ENCODE data around the gene FNBP1. TPM values are rescaled to one million over a fixed set of nuclear protein-coding genes. Genes with fewer than 3 reads are reported as not detected.
A peak's percentile ranks its signal among the peaks of the same experiment; 100 is the strongest.

Gene FNBP1
- total RNA-seq, 1 experiment from 2014 or later: 43.6 TPM

DNA sequence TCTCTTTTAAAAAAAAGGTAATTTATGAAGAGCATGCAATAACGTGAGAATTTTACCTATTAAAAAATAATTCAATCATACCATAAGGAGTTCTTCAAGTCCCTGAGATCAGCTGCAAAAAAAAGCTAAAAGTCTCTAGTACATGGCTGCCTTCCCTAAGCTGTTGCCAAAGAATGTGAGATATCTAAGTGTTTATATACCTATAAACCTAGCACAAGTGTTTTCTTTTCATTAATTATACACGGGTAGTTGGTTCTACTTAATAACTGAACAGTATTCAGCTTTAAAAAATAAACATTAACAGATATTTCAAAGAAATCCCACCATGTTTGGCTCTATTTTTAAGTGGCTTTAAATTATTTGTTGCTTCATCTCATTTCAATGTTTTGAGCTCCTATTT, 25.9 kb downstream of the FNBP1 start:
- H3K9me3 Mint-ChIP-seq: peaks cover 10% of the 10 kb centered on the region
- DNase-seq (ENCODE audit: low spot score) (no peak), ATAC-seq (no peak)
- CTCF ChIA-PET: no interaction called here
- POLR2A ChIA-PET: no interaction called here
- H3K27me3 Mint-ChIP-seq (ENCODE audit: low read depth): no peaks in the 10 kb centered on the region
- no peaks in the 10 kb centered on the region for H3K4me1 Mint-ChIP-seq
- peaks cover 9% of the 10 kb centered on the region for H3K36me3 Mint-ChIP-seq
- H3K27ac Mint-ChIP-seq: 0 out of 2 replicates have a peak overlapping the region, but pooled peaks have one; percentile 68
- no peak for TF ChIP-seq CREM (CRISPR knock-in tag; IDR thresholded peaks at IDR 0.05)
- TF ChIP-seq, protein P1, sequence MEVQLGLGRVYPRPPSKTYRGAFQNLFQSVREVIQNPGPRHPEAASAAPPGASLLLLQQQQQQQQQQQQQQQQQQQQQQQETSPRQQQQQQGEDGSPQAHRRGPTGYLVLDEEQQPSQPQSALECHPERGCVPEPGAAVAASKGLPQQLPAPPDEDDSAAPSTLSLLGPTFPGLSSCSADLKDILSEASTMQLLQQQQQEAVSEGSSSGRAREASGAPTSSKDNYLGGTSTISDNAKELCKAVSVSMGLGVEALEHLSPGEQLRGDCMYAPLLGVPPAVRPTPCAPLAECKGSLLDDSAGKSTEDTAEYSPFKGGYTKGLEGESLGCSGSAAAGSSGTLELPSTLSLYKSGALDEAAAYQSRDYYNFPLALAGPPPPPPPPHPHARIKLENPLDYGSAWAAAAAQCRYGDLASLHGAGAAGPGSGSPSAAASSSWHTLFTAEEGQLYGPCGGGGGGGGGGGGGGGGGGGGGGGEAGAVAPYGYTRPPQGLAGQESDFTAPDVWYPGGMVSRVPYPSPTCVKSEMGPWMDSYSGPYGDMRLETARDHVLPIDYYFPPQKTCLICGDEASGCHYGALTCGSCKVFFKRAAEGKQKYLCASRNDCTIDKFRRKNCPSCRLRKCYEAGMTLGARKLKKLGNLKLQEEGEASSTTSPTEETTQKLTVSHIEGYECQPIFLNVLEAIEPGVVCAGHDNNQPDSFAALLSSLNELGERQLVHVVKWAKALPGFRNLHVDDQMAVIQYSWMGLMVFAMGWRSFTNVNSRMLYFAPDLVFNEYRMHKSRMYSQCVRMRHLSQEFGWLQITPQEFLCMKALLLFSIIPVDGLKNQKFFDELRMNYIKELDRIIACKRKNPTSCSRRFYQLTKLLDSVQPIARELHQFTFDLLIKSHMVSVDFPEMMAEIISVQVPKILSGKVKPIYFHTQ (CRISPR knock-in tag; IDR thresholded peaks at IDR 0.05): no peak
- TF ChIP-seq KAT7 (CRISPR knock-in tag; IDR thresholded peaks at IDR 0.05; ENCODE audit: borderline replicate concordance): no peak
- no peak for TF ChIP-seq FOXP1 (CRISPR knock-in tag; IDR thresholded peaks at IDR 0.05; ENCODE audit: borderline replicate concordance)
- TF ChIP-seq, protein P2, sequence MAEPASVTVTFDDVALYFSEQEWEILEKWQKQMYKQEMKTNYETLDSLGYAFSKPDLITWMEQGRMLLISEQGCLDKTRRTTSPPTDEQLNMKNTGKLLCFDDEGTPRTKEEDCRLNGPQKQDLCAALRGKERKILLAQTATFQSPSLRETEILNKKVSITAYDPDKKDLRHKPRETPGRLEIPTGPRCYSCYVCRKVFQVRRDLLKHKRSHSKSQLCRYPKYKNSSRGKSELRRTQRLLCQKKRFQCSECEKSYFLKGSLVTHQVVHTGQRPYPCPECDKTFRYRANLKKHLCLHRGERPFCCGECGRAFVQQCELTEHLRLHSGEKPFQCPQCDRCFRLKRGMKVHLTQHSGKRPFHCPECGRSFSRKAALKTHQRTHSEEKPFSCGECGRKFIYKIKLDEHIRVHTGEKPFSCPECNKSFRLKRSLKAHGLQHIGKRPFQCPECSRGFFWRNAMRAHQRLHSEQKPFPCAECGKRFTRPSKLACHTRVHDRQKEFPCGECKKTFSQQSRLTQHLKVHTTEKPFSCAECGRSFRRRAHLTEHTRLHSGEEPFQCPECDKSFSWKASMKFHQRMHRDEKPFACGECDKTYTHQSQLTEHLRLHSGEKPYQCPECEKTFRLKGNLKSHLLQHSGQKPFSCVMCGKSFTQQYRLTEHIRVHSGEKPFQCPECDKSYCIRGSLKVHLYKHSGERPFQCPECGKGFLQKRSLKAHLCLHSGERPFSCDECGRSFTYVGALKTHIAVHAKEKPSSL (CRISPR knock-in tag; conservative IDR thresholded peaks at IDR 0.05): no peak
- TF ChIP-seq, protein P3, sequence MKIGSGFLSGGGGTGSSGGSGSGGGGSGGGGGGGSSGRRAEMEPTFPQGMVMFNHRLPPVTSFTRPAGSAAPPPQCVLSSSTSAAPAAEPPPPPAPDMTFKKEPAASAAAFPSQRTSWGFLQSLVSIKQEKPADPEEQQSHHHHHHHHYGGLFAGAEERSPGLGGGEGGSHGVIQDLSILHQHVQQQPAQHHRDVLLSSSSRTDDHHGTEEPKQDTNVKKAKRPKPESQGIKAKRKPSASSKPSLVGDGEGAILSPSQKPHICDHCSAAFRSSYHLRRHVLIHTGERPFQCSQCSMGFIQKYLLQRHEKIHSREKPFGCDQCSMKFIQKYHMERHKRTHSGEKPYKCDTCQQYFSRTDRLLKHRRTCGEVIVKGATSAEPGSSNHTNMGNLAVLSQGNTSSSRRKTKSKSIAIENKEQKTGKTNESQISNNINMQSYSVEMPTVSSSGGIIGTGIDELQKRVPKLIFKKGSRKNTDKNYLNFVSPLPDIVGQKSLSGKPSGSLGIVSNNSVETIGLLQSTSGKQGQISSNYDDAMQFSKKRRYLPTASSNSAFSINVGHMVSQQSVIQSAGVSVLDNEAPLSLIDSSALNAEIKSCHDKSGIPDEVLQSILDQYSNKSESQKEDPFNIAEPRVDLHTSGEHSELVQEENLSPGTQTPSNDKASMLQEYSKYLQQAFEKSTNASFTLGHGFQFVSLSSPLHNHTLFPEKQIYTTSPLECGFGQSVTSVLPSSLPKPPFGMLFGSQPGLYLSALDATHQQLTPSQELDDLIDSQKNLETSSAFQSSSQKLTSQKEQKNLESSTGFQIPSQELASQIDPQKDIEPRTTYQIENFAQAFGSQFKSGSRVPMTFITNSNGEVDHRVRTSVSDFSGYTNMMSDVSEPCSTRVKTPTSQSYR (CRISPR knock-in tag; IDR thresholded peaks at IDR 0.05): no peak
- TF ChIP-seq NFATC4 (CRISPR knock-in tag; IDR thresholded peaks at IDR 0.05): no peak
- TF ChIP-seq, protein P4, sequence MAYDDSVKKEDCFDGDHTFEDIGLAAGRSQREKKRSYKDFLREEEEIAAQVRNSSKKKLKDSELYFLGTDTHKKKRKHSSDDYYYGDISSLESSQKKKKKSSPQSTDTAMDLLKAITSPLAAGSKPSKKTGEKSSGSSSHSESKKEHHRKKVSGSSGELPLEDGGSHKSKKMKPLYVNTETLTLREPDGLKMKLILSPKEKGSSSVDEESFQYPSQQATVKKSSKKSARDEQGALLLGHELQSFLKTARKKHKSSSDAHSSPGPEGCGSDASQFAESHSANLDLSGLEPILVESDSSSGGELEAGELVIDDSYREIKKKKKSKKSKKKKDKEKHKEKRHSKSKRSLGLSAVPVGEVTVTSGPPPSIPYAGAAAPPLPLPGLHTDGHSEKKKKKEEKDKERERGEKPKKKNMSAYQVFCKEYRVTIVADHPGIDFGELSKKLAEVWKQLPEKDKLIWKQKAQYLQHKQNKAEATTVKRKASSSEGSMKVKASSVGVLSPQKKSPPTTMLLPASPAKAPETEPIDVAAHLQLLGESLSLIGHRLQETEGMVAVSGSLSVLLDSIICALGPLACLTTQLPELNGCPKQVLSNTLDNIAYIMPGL (CRISPR knock-in tag; IDR thresholded peaks at IDR 0.05): no peak
- TF ChIP-seq IRF2 (CRISPR knock-in tag; IDR thresholded peaks at IDR 0.05; ENCODE audit: borderline replicate concordance, low read depth): no peak
- TF ChIP-seq, protein P5, sequence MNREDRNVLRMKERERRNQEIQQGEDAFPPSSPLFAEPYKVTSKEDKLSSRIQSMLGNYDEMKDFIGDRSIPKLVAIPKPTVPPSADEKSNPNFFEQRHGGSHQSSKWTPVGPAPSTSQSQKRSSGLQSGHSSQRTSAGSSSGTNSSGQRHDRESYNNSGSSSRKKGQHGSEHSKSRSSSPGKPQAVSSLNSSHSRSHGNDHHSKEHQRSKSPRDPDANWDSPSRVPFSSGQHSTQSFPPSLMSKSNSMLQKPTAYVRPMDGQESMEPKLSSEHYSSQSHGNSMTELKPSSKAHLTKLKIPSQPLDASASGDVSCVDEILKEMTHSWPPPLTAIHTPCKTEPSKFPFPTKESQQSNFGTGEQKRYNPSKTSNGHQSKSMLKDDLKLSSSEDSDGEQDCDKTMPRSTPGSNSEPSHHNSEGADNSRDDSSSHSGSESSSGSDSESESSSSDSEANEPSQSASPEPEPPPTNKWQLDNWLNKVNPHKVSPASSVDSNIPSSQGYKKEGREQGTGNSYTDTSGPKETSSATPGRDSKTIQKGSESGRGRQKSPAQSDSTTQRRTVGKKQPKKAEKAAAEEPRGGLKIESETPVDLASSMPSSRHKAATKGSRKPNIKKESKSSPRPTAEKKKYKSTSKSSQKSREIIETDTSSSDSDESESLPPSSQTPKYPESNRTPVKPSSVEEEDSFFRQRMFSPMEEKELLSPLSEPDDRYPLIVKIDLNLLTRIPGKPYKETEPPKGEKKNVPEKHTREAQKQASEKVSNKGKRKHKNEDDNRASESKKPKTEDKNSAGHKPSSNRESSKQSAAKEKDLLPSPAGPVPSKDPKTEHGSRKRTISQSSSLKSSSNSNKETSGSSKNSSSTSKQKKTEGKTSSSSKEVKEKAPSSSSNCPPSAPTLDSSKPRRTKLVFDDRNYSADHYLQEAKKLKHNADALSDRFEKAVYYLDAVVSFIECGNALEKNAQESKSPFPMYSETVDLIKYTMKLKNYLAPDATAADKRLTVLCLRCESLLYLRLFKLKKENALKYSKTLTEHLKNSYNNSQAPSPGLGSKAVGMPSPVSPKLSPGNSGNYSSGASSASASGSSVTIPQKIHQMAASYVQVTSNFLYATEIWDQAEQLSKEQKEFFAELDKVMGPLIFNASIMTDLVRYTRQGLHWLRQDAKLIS (CRISPR knock-in tag; IDR thresholded peaks at IDR 0.05; ENCODE audit: borderline replicate concordance): no peak
- TF ChIP-seq, protein P6, sequence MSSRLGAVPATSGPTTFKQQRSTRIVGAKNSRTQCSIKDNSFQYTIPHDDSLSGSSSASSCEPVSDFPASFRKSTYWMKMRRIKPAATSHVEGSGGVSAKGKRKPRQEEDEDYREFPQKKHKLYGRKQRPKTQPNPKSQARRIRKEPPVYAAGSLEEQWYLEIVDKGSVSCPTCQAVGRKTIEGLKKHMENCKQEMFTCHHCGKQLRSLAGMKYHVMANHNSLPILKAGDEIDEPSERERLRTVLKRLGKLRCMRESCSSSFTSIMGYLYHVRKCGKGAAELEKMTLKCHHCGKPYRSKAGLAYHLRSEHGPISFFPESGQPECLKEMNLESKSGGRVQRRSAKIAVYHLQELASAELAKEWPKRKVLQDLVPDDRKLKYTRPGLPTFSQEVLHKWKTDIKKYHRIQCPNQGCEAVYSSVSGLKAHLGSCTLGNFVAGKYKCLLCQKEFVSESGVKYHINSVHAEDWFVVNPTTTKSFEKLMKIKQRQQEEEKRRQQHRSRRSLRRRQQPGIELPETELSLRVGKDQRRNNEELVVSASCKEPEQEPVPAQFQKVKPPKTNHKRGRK (CRISPR knock-in tag; IDR thresholded peaks at IDR 0.05; ENCODE audit: borderline replicate concordance): no peak
- no peak overlapping the region for H3K4me3 Mint-ChIP-seq
